ENCODE results near the gene RFX1. TPM values are rescaled to one million over a fixed set of nuclear protein-coding genes. Genes with fewer than 3 reads are reported as not detected.
A peak's percentile ranks its signal among the peaks of the same experiment; 100 is the strongest.
"Not testable (repeated sequence)": the region's sequence is repeated elsewhere in the genome, so short reads cannot be mapped to it uniquely, and the experiment has no call there.

RFX1 gene
- total RNA-seq, 8 experiments from 2014 or later, result 1.9 to 21.2 (median 8.7) TPM

DNA sequence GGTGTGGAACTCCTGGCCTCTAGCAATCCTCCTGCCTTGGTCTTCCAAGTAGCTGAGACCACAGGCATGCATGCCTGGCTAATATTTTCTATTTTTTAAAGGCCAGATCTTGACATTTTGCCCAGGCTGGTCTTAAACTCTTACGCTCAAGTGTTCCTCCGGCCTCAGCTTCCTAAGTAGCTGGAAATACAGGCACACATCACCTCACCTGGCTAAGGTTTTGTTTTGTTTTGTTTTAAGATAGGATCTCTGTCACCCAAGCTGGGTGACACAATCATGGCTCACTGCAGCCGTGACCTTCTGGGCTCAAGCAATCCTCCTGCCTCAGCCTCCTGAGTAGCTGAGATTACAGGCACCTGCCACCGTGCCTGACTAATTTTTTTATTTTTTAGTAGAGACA, 16.3 kb upstream of the RFX1 start:
- H3K27ac ChIP-seq, result no peak overlapping the region
- H3K4me1 ChIP-seq (replicated peaks in 1 of 2), result no peaks in the 10 kb centered on the region
- in situ Hi-C loops (cut with MboI; ENCODE audit: low pct_unique_long_range_greater_than_20kb in 2 of 9, low sequenced_read_pairs in 9 of 9, unreplicated experiment in 9 of 9), result no loop called here
- ATAC-seq (replicated peaks in 6 of 8), result no peak
- WGBS, 10 experiments, result 80 to 100% (median 95%) methylated on average over 1 to 3 of the region's 4 CpGs; no CpG with 5 or more reads in 2 of the 10 experiments
- H3K4me3 ChIP-seq, result no peak overlapping the region

DNA sequence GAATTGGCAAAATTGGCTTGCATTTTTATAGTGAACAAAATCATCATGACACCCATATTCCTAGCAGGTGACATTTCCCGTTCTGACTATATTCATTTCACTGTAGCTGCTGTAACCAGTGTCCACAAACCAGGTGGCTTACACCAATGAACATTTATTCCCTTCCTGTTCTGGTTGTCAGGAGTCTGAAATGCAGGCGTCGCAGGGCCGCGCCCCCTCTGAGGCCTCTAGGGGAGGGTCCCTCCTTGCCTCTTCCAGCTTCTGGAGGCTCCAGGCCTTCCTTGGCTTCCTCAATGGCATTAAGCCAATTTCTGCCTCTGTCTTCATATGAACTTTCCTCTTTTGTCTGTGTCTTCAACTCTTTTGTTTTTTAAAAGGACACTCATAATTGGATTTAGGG, 15.4 kb upstream of the RFX1 start:
- H3K4me3 ChIP-seq, result no peak overlapping the region
- no peaks in the 10 kb centered on the region for H3K4me1 ChIP-seq (replicated peaks in 1 of 2)
- WGBS, 10 experiments, result 50 to 91% (median 83%) methylated on average over 1 to 5 of the region's 5 CpGs; no CpG with 5 or more reads in 4 of the 10 experiments
- in situ Hi-C loops (cut with MboI; ENCODE audit: low pct_unique_long_range_greater_than_20kb in 2 of 9, low sequenced_read_pairs in 9 of 9, unreplicated experiment in 9 of 9), result no loop called here
- no peak overlapping the region for H3K27ac ChIP-seq
- no peak for ATAC-seq (replicated peaks in 6 of 8)

DNA sequence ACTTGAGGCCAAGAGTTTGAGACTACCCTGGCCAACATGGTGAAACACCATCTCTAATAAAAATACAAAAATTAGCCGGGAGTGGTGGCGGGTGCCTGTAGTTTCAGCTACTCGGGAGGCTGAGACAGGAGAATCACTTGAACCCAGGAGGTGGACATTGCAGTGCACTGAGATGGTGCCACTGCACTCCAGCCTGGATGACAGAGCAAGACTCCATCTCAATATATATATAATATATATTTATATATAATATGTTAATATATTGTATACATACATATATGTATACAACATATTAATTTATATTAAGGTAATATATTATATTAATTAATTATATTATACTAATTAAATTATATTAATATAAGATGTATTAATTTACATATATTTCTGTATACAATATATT, 13.6 kb upstream of the RFX1 start:
- ATAC-seq (replicated peaks in 6 of 8); H3K27ac ChIP-seq; in situ Hi-C loops (cut with MboI; ENCODE audit: low pct_unique_long_range_greater_than_20kb in 2 of 9, low sequenced_read_pairs in 9 of 9, unreplicated experiment in 9 of 9); H3K4me3 ChIP-seq; H3K4me1 ChIP-seq (replicated peaks in 1 of 2): not testable (repeated sequence)
- 49 to 100% (median 100%) methylated on average over 1 to 3 of the region's 3 CpGs; no CpG with 5 or more reads in 7 of the 10 experiments for WGBS, 10 experiments

DNA sequence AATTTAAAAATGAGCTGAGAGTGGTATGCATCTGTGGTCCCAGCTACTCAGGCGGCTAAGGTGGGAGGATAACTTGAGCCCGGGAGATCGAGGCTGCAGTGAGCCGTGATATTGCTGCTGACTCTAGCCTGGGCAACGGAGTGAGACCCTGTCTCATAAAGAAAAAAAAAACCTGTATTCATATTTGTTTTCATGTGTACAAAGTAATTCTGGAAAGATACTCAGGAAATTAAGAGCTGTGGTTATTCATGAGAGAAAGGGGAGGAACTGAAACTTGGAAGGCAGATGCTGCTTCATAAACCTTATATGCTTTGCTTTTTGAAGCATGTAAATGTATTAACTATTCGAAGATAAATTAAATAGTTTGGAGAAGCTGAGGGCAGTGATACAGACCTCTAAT, 13.0 kb upstream of the RFX1 start:
- no peak for ATAC-seq (replicated peaks in 6 of 8)
- no peak overlapping the region for H3K27ac ChIP-seq
- in situ Hi-C loops (cut with MboI; ENCODE audit: low pct_unique_long_range_greater_than_20kb in 2 of 9, low sequenced_read_pairs in 9 of 9, unreplicated experiment in 9 of 9), result no loop called here
- whole genome bisulfite sequencing, 10 experiments, result 44 to 100% (median 78%) methylated on average over 1 to 6 of the region's 6 CpGs
- H3K4me3 ChIP-seq, result no peak overlapping the region
- no peaks in the 10 kb centered on the region for H3K4me1 ChIP-seq (replicated peaks in 1 of 2)

DNA sequence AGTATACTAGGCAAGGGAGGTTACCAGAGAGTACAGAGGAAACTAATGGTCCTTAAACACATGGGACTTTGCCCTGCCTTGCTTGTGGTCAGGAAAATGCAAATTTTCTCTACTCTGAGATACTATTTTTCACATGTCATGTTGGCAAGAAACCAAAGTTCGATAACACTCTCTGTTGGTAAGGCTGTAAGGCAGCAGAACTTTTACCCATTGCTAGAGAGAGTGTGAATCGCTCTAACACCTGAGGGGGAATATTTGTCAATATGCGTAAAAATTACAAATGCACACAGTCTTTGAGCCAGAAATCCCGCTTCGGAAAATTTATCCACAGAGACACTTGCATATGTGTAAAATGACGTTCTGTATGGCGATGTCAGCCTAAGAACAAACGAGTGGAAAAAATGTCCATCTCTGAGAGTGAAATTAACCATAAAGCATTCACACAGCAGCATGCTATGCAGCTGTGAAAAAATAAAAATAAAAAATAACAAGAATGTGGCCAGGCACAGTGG, 9.5 kb upstream of the RFX1 start:
- Histone ChIP-seq H3K4me3 (no peak overlapping the region), H3K4me1 (replicated peaks in 1 of 2) (no peaks in the 10 kb centered on the region), H3K27ac (no peak overlapping the region)
- in situ Hi-C loops (cut with MboI; ENCODE audit: low pct_unique_long_range_greater_than_20kb in 2 of 9, low sequenced_read_pairs in 9 of 9, unreplicated experiment in 9 of 9), result no loop called here
- WGBS, 10 experiments, result 6 to 92% (median 83%) methylated on average over 2 to 8 of the region's 8 CpGs; no CpG with 5 or more reads in 1 of the 10 experiments
- ATAC-seq (replicated peaks in 6 of 8), result peak in 3 of 8 experiments; percentile 84 to 95 (median 92)

DNA sequence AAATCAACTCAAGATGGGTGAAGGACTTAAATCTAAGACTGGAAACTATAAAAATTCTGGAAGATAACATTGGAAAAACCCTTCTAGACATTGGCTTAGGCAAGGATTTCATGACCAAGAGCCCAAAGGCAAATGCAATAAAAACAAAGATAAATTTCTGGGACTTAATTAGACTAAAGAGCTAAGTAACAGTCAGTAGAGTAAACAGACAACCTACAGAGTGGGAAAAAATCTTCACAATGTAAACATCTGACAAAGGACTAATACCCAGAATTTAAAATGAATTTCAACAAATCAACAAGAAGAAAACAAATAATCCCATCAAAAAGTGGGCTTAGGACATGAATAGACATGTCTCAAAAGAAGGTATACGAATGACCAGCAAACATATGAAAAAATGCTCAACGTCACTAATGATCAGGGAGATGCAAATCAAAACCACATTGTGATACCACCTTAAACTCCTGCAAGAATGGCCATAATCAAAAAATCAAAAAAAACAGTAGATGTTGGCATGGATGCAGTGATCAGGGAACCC, 6.3 kb upstream of the RFX1 start:
- 15 to 94% (median 71%) methylated on average over 2 of the region's 2 CpGs; no CpG with 5 or more reads in 3 of the 10 experiments for WGBS, 10 experiments
- in situ Hi-C loops (cut with MboI; ENCODE audit: low pct_unique_long_range_greater_than_20kb in 2 of 9, low sequenced_read_pairs in 9 of 9, unreplicated experiment in 9 of 9), result no loop called here
- Histone ChIP-seq H3K27ac (no peak overlapping the region), H3K4me1 (replicated peaks in 1 of 2) (no peaks in the 10 kb centered on the region), H3K4me3 (no peak overlapping the region)
- no peak for ATAC-seq (replicated peaks in 6 of 8)

DNA sequence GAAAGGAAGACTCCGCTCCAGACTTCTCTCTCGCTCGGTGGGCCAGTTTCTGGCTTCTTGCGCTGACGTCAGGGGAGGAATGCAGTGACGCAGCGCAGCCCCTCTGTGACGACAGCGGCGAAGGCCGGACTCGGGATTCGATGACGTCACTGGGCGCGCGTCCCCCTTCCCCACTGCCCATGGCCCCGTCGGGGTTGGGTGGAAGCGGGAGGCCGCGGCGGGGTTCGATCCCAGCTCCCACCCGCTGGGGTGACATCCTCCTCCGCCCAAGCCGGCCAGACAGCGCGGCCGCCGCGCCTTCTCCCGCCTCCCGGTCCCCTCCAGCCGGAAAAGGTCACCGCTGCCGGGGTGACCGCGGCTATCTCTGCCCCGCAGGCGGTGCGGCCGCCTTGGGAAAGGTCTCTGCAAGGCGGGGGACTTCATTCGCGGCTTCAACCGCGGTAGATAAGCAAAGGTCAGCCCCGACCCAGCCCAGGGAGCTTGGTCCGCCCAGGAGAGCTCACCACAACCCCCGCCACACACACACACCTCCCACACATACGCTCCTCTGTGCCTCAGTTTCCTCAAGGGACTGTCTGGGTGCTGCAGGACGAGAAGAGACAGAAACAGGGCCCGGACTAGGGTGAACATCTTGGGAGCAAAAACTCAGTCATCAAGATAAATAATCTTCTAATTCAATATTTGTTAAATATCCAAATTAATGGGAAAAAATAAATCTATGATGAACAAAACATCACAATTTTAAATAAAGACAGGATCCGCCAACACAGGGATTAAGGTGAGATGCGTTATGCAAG, 844 bp upstream of the RFX1 start:
- in situ Hi-C loops (cut with MboI; ENCODE audit: low pct_unique_long_range_greater_than_20kb in 2 of 9, low sequenced_read_pairs in 9 of 9, unreplicated experiment in 9 of 9), result no loop called here
- H3K27ac ChIP-seq, result peak overlapping the region; percentile 95 to 97
- peak overlapping the region; percentile 78 to 98 (median 91) for H3K4me3 ChIP-seq
- 0 to 100% (median 37%) methylated on average over 2 to 14 of the region's 56 CpGs; no CpG with 5 or more reads in 3 of the 10 experiments for WGBS, 10 experiments
- peaks cover 0 to 6% of the 10 kb centered on the region in 2 donors for H3K4me1 ChIP-seq (replicated peaks in 1 of 2)
- ATAC-seq (replicated peaks in 6 of 8), result peak; percentile 49 to 64 (median 56)

DNA sequence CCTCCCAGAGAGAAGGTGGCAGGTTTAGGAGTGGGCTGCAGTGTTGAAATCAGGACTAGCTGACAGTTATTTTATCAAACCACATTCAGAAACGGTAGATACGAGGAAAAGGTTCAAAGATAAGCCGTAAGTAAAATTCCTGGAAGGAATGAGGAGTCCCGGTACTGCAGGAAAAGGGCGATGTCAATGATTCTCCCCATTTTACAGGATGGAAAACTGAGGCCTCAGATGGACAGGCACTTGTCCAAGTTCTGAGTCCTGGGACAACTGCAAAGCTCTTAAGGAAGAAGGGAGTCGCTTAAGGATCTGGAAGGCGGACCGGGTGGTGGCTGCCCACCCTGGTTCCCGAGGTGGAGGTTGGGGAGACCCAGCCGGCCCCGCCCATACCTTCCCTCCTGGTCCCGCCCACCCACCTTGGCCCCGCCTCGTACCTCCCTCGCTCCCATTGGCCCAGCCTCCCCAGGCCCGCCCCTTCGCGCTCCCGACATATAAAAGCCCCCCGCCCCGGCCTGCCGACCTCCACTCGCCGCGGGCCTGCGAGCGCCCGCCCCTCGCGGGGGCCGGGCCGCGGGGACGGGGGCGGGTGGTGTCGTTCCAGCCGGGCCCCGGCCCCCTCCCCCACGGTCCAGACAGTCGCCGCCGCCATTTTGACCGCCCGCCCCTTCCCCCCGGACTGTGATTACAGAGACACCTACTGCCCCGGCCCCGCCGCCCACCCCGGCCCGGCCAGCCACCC, 603 bp downstream of the RFX1 start:
- WGBS, 10 experiments, result 0 to 100% (median 85%) methylated on average over 2 to 7 of the region's 50 CpGs; no CpG with 5 or more reads in 1 of the 10 experiments
- in situ Hi-C loops (cut with MboI; ENCODE audit: low pct_unique_long_range_greater_than_20kb in 2 of 9, low sequenced_read_pairs in 9 of 9, unreplicated experiment in 9 of 9), result no loop called here
- Histone ChIP-seq H3K4me1 (replicated peaks in 1 of 2) (peaks cover 0 to 6% of the 10 kb centered on the region in 2 donors), H3K27ac (peak overlapping the region; percentile 98 to 99), H3K4me3 (peak overlapping the region; percentile 78 to 98 (median 91))
- peak; percentile 13 to 50 (median 44) for ATAC-seq (replicated peaks in 6 of 8)

DNA sequence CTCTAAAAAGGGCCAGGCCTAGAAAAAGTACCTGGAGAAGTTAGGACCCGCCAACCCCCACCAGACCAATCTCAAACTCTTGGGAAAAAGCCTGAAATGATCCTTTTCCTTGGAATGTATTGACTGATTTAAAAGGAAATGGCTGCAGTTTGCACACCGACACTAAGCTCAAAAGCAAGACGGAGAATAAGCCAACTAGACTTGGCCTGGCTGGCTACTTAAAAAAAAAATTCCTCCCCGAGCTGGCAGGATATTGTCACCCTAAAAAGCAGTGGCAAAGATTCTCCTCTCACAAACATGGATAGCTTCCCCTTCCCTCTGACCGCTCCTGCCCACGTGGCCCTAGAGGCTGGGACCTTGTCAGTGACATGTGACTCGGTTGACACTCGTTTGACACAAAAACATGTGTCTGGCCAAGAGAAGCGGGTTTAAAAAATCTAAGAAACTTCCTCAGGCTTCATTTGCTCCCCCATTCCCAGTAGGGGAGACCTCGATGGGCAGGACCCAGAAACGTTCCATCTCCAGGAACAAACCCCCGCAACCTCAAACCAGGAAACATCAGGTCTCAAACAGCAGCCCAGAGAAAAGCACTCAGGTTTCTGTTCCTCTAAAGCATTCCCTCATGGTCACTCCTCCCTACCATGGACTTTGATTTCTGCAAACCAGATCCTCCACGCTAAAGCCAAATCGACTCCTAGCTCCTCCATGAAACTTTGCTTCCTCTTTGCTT, 1.3 kb downstream of the RFX1 start:
- 3 to 92% (median 69%) methylated on average over 1 to 11 of the region's 14 CpGs for WGBS, 10 experiments
- Histone ChIP-seq H3K27ac (no peak overlapping the region), H3K4me3 (peak overlapping the region in 1 of 5 donors; percentile 91), H3K4me1 (replicated peaks in 1 of 2) (peaks cover 0 to 6% of the 10 kb centered on the region in 2 donors)
- in situ Hi-C loops (cut with MboI; ENCODE audit: low pct_unique_long_range_greater_than_20kb in 2 of 9, low sequenced_read_pairs in 9 of 9, unreplicated experiment in 9 of 9), result no loop called here
- ATAC-seq (replicated peaks in 6 of 8), result no peak

DNA sequence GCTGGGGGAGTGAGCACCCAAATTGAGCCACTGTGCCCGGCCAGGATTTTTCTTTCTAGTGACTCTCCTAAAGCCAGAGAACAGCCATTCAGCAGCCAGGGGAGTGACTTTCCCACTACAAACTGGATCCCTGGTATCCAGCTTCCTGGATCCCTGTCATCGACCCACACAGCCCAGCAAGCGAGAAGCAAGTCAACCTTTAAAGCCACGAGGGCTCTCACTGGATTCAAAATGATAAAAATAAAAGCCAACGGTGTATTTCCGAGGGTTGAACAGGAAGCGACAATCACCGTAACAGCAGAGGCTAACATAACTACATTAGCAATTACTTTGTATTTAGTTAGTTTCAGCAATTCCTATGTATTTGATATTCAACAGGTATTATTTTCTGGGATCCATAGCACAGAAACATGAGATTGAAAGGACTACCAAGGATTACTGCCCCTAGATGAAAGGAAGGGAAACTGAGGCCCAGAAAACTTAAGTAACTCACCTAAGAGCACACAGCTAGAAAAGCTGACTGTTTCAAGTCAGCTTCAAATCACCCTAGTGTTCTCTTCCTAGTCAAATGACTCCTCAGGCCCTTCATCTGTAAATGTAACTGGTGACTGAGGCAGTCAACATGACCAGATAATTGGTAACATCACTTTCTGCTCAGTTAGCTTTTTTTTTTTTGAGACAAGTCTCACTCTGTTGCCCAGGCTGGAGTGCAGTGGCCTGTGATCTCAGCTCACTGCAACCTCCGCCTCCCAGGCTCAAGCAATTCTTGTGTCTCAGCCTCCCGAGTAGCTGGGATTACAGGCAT, 2.7 kb downstream of the RFX1 start:
- in situ Hi-C loops (cut with MboI; ENCODE audit: low pct_unique_long_range_greater_than_20kb in 2 of 9, low sequenced_read_pairs in 9 of 9, unreplicated experiment in 9 of 9), result no loop called here
- Histone ChIP-seq H3K27ac (no peak overlapping the region), H3K4me1 (replicated peaks in 1 of 2) (peaks cover 0 to 6% of the 10 kb centered on the region in 2 donors), H3K4me3 (no peak overlapping the region)
- ATAC-seq (replicated peaks in 6 of 8), result no peak
- WGBS, 10 experiments, result 10 to 80% (median 65%) methylated on average over 1 to 7 of the region's 10 CpGs; no CpG with 5 or more reads in 2 of the 10 experiments

DNA sequence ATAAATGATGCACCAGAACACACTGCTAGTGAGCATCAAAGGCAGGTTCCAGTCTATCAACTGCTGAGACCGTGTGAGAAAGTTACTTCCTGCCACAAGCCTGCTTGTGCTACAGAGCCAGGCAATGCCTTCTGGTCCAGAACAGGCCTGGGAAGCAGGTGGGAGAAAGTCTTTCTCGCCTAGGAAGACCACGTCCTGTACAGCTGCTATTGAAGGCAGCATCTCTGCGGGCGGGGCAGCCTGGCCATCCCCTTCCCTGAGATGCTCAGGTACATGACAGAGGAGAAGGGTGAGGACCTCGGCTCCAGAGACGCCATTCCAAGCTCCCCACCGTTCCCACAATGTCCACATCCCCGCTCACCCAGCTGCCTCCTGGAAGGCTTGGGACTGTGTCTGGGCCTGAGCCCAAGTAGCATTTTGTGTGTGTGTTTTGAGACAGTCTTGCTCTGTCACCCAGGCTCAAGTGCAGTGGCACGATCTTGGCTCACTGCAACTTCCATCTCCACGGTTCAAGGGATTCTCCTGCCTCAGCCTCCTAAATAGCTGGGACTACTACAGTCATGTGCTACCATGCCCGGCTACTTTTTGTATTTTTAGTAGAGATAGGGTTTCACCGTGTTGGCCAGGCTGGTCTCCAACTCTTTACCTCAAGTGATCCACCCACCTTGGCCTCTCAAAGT, 3.4 kb downstream of the RFX1 start:
- no peak overlapping the region for H3K27ac ChIP-seq
- no peak overlapping the region for H3K4me3 ChIP-seq
- peaks cover 0 to 6% of the 10 kb centered on the region in 2 donors for H3K4me1 ChIP-seq (replicated peaks in 1 of 2)
- no peak for ATAC-seq (replicated peaks in 6 of 8)
- 0 to 100% (median 80%) methylated on average over 1 to 5 of the region's 13 CpGs; no CpG with 5 or more reads in 1 of the 10 experiments for WGBS, 10 experiments
- in situ Hi-C loops (cut with MboI; ENCODE audit: low pct_unique_long_range_greater_than_20kb in 2 of 9, low sequenced_read_pairs in 9 of 9, unreplicated experiment in 9 of 9), result no loop called here
